Endodermal cell (in vitro differentiated cells): ENCODE measurements around the gene CASZ1. TPM values are rescaled to one million over a fixed set of nuclear protein-coding genes. Genes with fewer than 3 reads are reported as not detected.
A peak's percentile ranks its signal among the peaks of the same experiment; 100 is the strongest.

Source experiments
- DNase-seq: peaks from one replicate; pipeline ENCODE4 v3.0.0-alpha.2; 2017
- H3K27ac ChIP-seq: 2 replicates; pipeline ENCODE4 v1.5.1; 2013; ENCODE audit warnings: mild to moderate bottlenecking, low read depth, low read length, moderate library complexity
- H3K27me3 ChIP-seq: 2 replicates; pipeline ENCODE4 v1.6.1; 2013; ENCODE audit warnings: mild to moderate bottlenecking, low read length, moderate library complexity; ENCODE audit not compliant: insufficient read depth, control insufficient read depth, poor library complexity, severe bottlenecking
- H3K36me3 ChIP-seq: 2 replicates; pipeline ENCODE4 v1.7.0; 2013; ENCODE audit warnings: mild to moderate bottlenecking, low read length, moderate library complexity; ENCODE audit not compliant: control insufficient read depth, insufficient read depth
- H3K4me1 ChIP-seq: one replicate; pipeline ENCODE4 v1.7.0; 2013; ENCODE audit warnings: low read length; ENCODE audit not compliant: control insufficient read depth, insufficient read depth
- H3K4me3 ChIP-seq: 2 replicates; pipeline ENCODE4 v1.5.1; 2013; ENCODE audit warnings: mild to moderate bottlenecking, low read length, moderate library complexity
- H3K9ac ChIP-seq: 2 replicates; pipeline ENCODE4 v1.6.1; 2013; ENCODE audit warnings: mild to moderate bottlenecking, low read length, moderate library complexity; ENCODE audit not compliant: poor library complexity, severe bottlenecking; ENCODE audit errors: extremely low read depth
- H3K9me3 ChIP-seq: 2 replicates; pipeline ENCODE4 v1.6.1; 2013; ENCODE audit warnings: mild to moderate bottlenecking, low read length, moderate library complexity; ENCODE audit not compliant: control insufficient read depth
- H3K27ac Mint-ChIP-seq: 2 replicates; pipeline ENCODE4 v1.8.0; 2020; ENCODE audit warnings: mixed read lengths
- H3K27me3 Mint-ChIP-seq: 2 replicates; pipeline ENCODE4 v1.8.0; 2021; ENCODE audit warnings: mild to moderate bottlenecking, mixed read lengths; ENCODE audit not compliant: insufficient read depth
- H3K36me3 Mint-ChIP-seq: 2 replicates; pipeline ENCODE4 v1.8.0; 2020; ENCODE audit warnings: low read depth, mixed read lengths
- H3K4me1 Mint-ChIP-seq: 2 replicates; pipeline ENCODE4 v1.8.0; 2020; ENCODE audit warnings: mixed read lengths
- H3K4me3 Mint-ChIP-seq: 2 replicates; pipeline ENCODE4 v1.8.0; 2020; ENCODE audit warnings: mild to moderate bottlenecking, moderate library complexity, mixed read lengths
- H3K9me3 Mint-ChIP-seq: 2 replicates; pipeline ENCODE4 v1.8.0; 2020; ENCODE audit warnings: mild to moderate bottlenecking, mixed read lengths
- CTCF ChIP-seq: fragments of 200-600 bp; sonication (generic); conservative IDR thresholded peaks from 2 replicates; pipeline ENCODE4 v1.5.0; 2021; ENCODE audit warnings: antibody characterized with exemption, mild to moderate bottlenecking
- WGBS, 2 experiments: methylation state at CpG; one replicate each; pipeline versions ENCODE4 v1.1.5 to v1.1.7; 2013; ENCODE audit warnings: missing lambda C conversion rate in 2 of 2, mixed read lengths in 1 of 2; ENCODE audit not compliant: insufficient coverage in 1 of 2, insufficient read length in 1 of 2; 5-methylcytosine and 5-hydroxymethylcytosine counted together
- total RNA-seq, 2 donors: library from RNA; stranded (reverse); fragmentation: NEBNext Ultra II Directional in 1 of 2; extraction: Animal tissue kit (Norgen Biotek cat#: 25700) in 1 of 2; gene quantifications; 2 replicates in 1 of 2; 3 replicates in 1 of 2; pipeline ENCODE4 v1.2.1, GENCODE V29; 2021

CASZ1 gene
- total RNA-seq, 2 donors from 2014 or later, result 3.5 to 5.9 TPM

- Histone ChIP-seq H3K36me3 (no peaks in the 10 kb centered on the region), H3K9ac (no peak overlapping the region), H3K4me3 (no peak overlapping the region), H3K27ac (no peak overlapping the region), H3K4me1 (no peaks in the 10 kb centered on the region), H3K27me3 (peaks cover 9% of the 10 kb centered on the region), H3K9me3 (no peaks in the 10 kb centered on the region)
- Mint-ChIP-seq H3K4me3 (no peak overlapping the region), H3K27ac (no peak overlapping the region), H3K9me3 (no peaks in the 10 kb centered on the region), H3K36me3 (no peaks in the 10 kb centered on the region), H3K4me1 (peaks cover 14% of the 10 kb centered on the region), H3K27me3 (peaks cover 4% of the 10 kb centered on the region)
- no peak for DNase-seq
- TF ChIP-seq CTCF, result peak; percentile 40
- WGBS, 2 experiments, result 92 to 95% methylated on average over 10 to 17 of the region's 17 CpGs
Measured at GRCh38 chr1:10690484-10690883, 106.0 kb downstream of the CASZ1 start.

- no peak for DNase-seq
- no peak for TF ChIP-seq CTCF
- Histone ChIP-seq H3K36me3 (no peaks in the 10 kb centered on the region), H3K4me3 (no peak overlapping the region), H3K27ac (no peak overlapping the region), H3K4me1 (peaks cover 2% of the 10 kb centered on the region), H3K27me3 (peaks cover 7% of the 10 kb centered on the region), H3K9me3 (no peaks in the 10 kb centered on the region), H3K9ac (no peak overlapping the region)
- peaks cover under 1% of the 10 kb centered on the region for H3K27me3 Mint-ChIP-seq
- H3K4me1 Mint-ChIP-seq, result peaks cover 17% of the 10 kb centered on the region
- H3K36me3 Mint-ChIP-seq, result no peaks in the 10 kb centered on the region
- H3K9me3 Mint-ChIP-seq, result no peaks in the 10 kb centered on the region
- H3K4me3 Mint-ChIP-seq, result no peak overlapping the region
- 91 to 95% methylated on average over 10 of the region's 10 CpGs for WGBS, 2 experiments
- no peak overlapping the region for H3K27ac Mint-ChIP-seq
Measured at GRCh38 chr1:10688409-10688786, 108.0 kb downstream of the CASZ1 start.

- WGBS, 2 experiments, result 92 to 93% methylated on average over 5 to 15 of the region's 15 CpGs
- peaks cover 2% of the 10 kb centered on the region for H3K27me3 ChIP-seq
- Mint-ChIP-seq H3K27ac (no peak overlapping the region), H3K9me3 (no peaks in the 10 kb centered on the region), H3K4me1 (peaks cover 21% of the 10 kb centered on the region), H3K27me3 (no peaks in the 10 kb centered on the region), H3K36me3 (no peaks in the 10 kb centered on the region), H3K4me3 (no peak overlapping the region)
- no peak overlapping the region for H3K27ac ChIP-seq
- no peak overlapping the region for H3K4me3 ChIP-seq
- no peaks in the 10 kb centered on the region for H3K36me3 ChIP-seq
- H3K9ac ChIP-seq, result no peak overlapping the region
- DNase-seq, result no peak
- H3K9me3 ChIP-seq, result no peaks in the 10 kb centered on the region
- TF ChIP-seq CTCF, result no peak
- peaks cover 7% of the 10 kb centered on the region for H3K4me1 ChIP-seq
Measured at GRCh38 chr1:10687782-10688408, 108.6 kb downstream of the CASZ1 start.
